GM18870 (cell line): ENCODE results near the gene PHF21A.
A peak's percentile ranks its signal among the peaks of the same experiment; 100 is the strongest.

Experiments
- ATAC-seq: cut with Tn5 transposase; IDR thresholded peaks from one replicate; pipeline ENCODE4 v1.9.1; 2021; ENCODE audit warnings: moderate library complexity; ENCODE audit not compliant: unreplicated experiment

PHF21A gene

DNA sequence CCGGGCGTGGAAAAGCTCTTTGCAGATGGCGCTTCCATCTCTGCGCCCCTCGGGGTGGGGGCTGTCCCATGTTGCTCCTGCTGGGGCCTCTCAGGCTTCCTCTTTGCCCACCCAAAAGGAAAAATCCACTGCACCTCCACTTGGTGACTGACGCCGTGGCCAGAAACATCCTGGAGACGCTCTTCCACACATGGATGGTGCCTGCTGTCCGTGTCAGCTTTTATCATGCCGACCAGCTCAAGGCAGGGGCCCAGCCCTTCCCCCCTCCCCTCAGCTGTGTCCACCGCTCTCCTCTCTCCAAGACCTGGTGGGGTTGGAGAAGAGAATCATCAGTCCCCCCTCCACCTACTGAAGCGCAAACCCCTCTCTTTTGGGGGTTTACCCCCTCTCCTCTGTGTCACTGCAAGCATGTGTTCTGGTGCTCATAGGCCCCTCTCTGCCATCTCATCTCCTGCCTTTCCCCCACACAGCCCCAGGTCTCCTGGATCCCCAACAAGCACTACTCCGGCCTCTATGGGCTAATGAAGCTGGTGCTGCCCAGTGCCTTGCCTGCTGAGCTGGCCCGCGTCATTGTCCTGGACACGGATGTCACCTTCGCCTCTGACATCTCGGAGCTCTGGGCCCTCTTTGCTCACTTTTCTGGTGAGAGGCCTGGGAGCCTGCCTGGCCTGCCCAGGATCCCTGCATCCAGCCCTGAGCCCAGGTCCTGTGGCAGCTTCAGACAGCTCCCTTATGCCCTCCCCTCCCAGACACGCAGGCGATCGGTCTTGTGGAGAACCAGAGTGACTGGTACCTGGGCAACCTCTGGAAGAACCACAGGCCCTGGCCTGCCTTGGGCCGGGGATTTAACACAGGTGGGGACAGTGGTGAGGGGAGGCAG, 197.0 kb downstream of the PHF21A start:
- no peak for ATAC-seq

DNA sequence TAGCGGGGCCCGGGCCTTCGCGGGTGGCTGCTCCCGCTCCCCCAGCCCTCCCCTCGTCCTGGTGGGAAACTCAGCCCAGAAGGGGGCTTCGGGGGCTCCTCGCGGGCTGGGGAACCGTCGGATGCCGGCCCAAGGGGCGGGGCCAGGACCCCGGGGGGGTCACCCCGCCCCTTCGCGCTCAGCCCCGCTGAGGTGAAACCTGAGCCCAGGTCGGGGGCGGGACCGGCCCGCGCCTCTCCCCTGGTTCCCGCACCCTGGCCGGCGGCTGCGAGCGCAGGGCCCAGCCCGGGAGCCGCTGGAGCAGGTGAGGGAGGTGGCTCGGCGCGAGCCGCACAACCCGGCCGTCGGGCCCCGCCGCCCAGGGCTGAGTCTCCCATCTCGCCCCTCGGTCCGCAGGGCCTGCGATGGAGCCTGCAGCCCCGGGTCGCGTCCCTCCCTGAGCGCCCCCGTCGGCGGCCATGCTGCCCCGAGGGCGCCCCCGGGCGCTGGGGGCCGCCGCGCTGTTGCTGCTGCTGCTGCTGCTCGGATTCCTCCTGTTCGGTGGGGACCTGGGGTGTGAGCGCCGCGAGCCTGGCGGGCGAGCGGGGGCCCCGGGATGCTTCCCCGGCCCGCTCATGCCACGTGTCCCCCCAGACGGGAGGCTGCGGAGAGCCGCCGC, 198.7 kb downstream of the PHF21A start, which contains the start of gene LARGE2:
Gene LARGE2, plus strand, starts transcription at position 232 of the 658 bp plus-strand sequence. Its CDS starts 227 bp downstream, at position 459.
- no peak for ATAC-seq

DNA sequence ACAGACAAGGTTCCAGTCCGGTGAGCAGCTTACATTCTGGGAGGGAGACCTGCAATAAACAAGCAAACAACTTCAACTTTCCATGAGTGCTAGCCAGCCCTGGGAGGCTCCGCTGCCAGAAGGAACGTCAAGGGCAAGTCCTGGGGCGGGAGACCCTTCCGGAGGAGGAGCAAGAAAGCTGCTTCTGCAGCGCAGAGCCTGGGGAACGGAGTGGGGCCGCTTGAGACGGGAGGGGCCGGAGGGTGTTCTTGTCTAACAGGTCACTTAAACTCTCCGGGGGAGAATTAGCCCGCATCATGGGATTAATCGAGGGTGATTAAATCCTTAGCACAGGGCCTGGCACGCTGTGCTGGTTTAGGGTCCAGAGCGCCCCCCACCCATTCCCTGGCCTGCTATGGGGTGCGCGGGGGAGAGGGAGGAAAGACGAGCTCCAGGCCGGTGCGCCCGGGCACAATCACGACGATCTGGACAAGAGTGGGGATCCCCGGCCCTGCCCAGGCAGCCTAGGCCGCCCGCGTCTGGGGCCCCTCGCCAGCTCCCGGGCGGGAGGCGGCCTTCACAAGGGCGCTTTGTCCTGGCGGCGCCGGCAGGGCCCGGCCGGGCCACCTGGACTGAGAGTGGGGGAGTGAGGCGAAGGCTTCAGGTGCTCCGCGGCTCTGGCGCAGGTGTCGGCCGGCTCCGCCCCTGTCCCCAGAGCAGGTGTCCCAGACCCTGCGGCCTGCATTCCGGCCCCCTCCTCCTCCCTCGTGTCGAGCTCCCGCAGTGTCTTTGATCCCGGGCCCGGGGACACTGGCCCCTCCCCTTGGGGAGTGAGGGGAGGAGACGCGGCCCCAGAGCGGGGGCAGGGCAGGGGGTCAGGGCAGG, 199.5 kb downstream of the PHF21A start:
- no peak for ATAC-seq

- ATAC-seq = no peak
These were observed 200.4 kb downstream of the PHF21A start for GRCh38 chr11:45920531-45921477.

DNA sequence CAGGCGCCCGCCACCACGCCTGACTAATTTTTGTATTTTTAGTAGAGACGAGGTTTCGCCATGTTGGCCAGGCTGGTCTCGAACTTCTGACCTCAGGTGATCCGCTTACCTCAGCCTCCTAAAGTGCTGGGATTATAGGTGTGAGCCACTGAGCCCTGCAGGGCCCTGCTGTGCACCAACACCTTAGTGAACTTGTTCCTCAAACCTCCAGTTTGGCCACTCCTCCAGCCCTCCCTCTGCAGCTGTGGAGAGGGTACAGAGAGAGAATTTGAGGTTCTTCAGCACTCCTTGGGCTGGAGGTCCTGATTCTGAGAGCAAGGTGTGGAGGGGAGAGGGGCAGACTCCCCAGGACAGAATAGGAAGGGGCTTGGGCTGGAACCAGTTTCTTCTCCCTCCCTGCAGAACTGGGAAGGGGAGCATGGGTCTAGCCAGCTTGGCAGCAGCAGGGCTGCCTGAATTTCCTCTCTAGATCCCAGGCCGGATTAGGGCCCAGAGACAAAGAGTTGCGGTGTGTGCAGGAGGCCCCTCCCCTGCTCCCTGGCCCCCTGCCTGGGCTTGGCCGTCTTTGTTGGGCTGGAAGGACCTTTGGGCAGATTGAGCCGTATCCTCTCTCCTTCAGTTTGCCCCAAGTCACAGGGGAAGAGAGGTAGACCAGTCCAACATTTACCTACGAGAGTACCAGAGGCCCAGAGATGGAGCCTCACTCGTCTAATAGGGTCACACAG, 201.3 kb downstream of the PHF21A start:
- ATAC-seq = no peak

DNA sequence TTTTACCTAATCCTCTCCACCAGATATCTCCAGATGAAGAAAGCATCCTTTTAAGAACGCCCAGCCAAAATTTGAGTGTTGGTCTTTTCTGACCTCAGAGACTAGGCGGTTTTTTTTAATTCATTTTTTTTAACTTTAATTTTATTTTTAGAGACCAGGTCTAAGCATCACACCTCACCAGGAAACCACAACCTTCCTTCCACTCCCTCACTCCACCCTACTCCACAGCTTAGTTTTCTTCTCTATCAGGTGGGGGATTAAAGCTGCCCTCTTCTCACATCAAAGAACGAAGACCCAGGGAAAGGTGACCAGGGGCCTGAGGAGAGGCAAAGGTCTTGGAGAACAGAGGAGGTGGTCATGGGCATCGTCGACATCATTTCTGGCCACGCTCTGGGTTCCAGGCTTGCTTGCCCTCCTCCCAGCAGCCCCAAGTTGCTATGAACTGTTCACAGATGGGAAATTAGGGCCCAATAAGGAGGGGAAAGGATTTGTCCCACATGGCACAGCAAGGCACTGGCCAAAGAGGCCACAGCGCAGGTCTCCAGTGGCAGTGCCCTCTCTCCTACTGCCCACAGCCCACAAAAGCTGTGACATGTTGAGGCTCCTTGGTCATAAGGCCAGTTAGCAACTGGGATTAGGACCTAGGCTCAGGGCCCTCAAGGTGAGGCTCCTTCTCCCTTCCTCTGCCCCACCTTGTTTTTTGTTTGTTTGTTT, 202.1 kb downstream of the PHF21A start:
- ATAC-seq = no peak

DNA sequence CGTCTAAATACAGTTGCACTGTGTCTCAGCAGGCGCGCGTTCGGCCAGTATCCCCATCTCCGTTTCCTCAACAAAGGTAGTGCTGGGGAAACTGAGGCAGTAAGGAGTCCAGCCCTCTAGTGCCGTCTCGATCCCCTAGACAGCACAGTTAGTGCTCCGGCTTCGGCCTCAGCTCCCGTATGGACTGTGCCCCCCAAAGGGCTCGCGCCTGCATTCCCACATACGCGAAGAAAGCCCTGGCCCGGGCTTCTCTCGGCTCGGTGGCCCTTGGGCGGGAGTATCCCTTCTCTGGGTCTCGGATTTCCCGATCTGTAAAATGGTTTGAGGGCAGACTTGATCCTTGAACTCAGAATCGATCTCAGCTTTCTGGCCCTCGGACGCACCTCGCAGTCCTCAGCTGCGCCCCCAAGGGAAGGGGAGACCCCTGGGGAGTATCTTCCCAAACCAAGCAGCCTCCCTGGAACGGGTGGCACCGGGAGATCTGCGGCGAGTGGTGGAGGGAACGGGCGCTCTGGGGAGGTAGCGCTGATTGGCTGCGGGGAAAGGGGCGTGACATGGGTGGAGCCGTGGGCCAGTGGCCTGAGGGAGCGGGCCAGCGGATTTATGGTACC, 202.8 kb downstream of the PHF21A start:
- ATAC-seq = peak; percentile 28

DNA sequence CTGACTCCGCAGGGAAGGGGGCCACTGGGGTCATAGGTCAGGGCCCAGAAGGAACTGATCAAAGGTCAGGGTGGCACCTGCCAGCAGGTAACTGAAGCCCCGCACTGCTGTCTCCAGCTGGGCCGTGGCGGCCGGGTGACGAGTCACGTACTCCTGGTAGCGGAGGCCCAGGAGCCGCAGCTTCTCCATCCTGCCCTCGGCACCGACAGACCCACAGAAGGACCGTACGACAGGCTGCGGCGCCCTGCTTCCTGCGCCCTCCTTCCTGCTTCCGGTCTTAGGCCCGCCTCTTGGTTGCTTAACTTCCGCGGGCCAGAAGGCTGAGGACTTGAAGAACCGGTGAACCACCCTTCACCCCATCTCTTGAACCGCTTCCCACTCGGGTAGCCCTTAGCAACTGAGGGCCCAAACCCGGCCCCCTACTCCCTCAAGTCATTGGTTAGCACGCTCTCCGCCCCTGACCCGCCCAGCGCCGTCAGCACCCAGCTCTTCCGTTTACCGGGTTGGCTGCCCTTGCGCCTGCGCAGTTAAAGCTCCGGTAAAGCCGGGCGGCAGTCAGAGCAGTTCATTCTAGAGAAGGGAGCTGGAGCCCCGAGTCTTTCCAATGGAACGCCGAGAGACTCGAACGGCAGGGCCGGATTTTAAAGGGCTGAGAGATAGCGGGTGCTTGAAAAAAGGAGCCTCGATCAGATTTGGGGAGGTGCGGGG, 203.5 kb downstream of the PHF21A start, which contains the start of gene PEX16:
Gene PEX16, minus strand, starts transcription at position 255 of the 708 bp plus-strand sequence. Its CDS starts 66 bp downstream, at position 189.
- ATAC-seq = peak; percentile 92

- ATAC-seq = no peak
These were observed 204.0 kb downstream of the PHF21A start for GRCh38 chr11:45917286-45917622.

GRCh38 chr11:45915446-45915845, 205.8 kb downstream of the PHF21A start:
- ATAC-seq = no peak

GRCh38 chr11:45913942-45914635, 207.2 kb downstream of the PHF21A start:
- no peak for ATAC-seq

DNA sequence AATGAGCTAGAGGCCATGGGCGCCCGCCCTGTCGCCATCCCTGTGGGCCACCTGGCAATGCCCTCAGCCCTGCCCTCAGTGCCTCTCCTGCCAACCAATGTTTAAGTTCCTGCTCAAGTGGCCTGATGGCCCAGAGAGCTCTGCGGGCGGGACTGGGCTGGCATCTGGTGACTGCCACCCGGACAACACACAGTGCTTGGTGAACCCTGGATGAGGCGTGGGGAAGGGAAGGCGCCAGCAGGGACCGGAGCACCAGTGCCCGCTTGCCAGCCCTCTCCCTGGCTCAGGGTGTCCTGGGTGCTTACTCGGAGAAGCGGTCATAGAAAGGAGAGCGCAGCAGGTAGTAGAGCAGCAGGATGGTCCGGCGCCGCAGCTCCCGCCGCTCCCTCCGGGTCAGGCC, 207.7 kb downstream of the PHF21A start:
- ATAC-seq = no peak

- ATAC-seq = no peak
These were observed 210.6 kb downstream of the PHF21A start for GRCh38 chr11:45910623-45911022.

- ATAC-seq = no peak
These were observed 211.4 kb downstream of the PHF21A start for GRCh38 chr11:45909594-45910475.

GRCh38 chr11:45907911-45908370, 213.3 kb downstream of the PHF21A start:
- no peak for ATAC-seq
